Gastroesophageal sphincter (tissue), 3 donors: ENCODE results near the gene KCTD1.

Experiments
- POLR2A ChIP-seq, 2 donors: fragments of 450-650 bp; IDR thresholded peaks; one replicate each; pipeline ENCODE4 v1.6.1; 2017; ENCODE audit warnings: antibody characterized with exemption in 2 of 2, mild to moderate bottlenecking in 2 of 2, moderate library complexity in 1 of 2
- POLR2AphosphoS5 ChIP-seq: sonication (generic); formaldehyde crosslinking; IDR thresholded peaks from one replicate; pipeline ENCODE4 v1.6.1; 2017; ENCODE audit warnings: antibody characterized with exemption
- TF ChIP-seq, protein P1 (sequence below), 4 experiments: fragments of 200-600 bp in 2 of 4; fragments of 450-650 bp in 2 of 4; sonication (generic) in 1 of 4; IDR thresholded peaks; one replicate each; pipeline ENCODE4 v1.5.1; 2017 to 2019; ENCODE audit warnings: antibody characterized with exemption in 4 of 4, mild to moderate bottlenecking in 2 of 4, moderate library complexity in 2 of 4

DNA sequence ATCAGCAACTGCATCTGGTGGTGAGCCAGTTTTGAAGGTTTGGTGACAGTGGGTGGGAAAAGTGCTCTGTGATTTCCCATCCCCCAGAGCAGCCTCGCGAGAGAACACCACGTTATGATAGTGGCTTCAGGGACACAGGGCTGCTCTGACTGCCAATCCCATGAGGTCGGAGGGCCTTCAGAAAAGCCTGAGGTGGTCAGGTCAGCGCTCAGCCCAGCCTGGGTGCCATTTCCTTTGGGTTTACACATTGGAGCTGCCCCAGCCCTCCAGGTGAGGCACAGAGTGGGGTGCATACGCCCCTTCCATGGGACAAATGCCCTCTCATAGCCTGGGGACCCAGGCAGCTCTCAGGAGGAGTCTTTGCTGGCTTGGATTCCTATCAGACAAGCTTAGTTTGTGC, 126.8 kb downstream of the KCTD1 start:
- TF ChIP-seq POLR2A (IDR thresholded peaks at IDR 0.05) = no peak
- TF ChIP-seq, protein P1, sequence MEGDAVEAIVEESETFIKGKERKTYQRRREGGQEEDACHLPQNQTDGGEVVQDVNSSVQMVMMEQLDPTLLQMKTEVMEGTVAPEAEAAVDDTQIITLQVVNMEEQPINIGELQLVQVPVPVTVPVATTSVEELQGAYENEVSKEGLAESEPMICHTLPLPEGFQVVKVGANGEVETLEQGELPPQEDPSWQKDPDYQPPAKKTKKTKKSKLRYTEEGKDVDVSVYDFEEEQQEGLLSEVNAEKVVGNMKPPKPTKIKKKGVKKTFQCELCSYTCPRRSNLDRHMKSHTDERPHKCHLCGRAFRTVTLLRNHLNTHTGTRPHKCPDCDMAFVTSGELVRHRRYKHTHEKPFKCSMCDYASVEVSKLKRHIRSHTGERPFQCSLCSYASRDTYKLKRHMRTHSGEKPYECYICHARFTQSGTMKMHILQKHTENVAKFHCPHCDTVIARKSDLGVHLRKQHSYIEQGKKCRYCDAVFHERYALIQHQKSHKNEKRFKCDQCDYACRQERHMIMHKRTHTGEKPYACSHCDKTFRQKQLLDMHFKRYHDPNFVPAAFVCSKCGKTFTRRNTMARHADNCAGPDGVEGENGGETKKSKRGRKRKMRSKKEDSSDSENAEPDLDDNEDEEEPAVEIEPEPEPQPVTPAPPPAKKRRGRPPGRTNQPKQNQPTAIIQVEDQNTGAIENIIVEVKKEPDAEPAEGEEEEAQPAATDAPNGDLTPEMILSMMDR (IDR thresholded peaks at IDR 0.05) = no peak
- TF ChIP-seq POLR2AphosphoS5 = no peak
